ENCODE data around the gene POU6F1.
"Not testable (repeated sequence)": the region's sequence is repeated elsewhere in the genome, so short reads cannot be mapped to it uniquely, and the experiment has no call there.

Gene POU6F1

DNA sequence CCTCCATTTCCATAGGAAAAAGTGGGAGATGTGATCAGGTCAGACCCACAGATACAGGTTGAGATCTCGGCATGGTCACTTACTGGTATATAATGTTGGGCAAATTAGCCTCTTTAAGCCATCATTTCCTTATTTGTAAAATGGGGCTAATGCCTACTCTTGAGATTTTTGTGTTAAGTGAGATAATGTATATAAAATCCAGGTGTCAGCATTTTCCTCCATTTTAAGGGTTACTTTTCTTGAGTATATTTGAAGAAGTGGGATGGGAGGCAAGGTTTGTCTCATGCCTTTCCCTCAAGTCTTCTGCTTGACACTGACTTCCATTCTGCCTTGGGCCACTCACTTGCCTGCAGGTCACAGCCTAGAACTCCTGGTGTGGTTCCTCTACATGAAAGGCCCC is 10.1 kb upstream of the POU6F1 start:
- DNase-seq, result no peak

DNA sequence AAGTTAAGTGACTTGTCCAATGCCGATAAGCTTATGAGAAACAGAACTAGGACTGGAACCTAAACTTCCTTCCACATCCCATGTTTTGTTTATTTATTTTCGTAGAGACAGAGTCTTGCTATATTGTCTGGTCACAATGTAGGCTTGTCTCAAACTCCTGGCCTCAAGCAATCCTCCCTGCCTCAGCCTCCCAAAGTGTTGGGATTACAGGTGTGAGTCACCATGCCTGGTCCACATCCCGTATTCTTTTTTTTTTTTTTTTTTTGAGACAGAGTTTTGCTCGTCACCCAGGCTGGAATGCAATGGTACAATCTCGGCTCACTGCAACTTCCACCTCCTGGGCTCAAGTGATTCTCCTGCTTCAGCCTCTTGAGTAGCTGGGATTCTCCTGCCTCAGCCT is 9.2 kb upstream of the POU6F1 start:
- not testable (repeated sequence) for DNase-seq

DNA sequence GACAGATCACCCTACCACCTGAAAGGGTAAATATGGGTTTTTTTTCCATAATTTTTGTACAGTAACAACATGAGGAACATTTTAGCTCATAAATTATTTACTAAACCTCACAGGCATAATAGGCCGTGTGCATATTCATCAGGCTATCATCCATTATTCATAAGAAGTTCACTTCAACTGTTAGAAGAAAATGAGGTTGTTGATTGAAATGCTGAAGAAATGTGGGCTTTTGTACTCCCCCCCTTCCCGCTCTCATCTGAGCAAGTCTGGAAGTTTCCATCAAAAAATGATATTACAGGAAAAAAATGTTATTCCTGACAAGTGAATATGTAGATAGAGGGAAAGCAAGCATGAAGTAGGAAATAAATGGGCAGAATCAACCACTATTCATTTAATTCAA is 7.9 kb upstream of the POU6F1 start:
- DNase-seq, result no peak

DNA sequence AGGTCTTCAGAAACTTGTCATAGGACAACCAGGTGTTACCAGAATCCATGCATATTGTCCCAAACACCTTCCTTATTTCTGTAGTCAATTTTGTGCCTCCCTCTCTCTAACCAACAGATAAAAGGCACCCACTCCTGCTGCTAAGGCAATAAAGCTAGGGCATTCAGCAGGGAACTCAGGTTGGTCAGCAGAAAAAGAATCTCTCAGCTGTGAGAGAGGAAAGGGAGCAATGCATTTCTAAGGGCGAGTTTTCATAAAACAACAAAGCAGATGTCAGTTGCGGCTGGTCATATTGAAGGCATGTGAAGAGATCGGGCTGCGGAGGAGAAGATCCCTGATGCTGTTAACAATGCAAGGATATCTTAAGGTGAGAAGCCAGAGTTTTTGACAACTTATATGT is 7.4 kb upstream of the POU6F1 start:
- no peak for DNase-seq

DNA sequence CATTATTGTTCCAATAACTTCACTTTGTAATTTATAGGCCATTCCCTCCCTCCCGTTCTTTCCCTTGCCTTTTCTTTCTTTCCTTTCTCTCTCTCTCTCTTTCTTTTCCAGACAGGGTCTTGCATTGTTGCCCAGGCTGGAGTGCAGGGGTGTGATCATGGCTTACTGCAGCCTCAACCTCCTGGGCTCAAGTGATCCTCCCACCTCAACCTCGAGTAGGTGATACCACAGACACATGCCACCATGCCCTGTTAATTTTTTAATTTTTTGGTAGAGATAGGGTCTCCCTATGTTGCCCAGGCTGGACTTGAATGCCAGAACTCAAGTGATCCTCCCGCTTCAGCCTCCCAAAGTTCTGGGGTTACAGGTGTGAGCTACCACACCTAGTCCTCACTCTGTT is 6.8 kb upstream of the POU6F1 start:
- no peak for DNase-seq

DNA sequence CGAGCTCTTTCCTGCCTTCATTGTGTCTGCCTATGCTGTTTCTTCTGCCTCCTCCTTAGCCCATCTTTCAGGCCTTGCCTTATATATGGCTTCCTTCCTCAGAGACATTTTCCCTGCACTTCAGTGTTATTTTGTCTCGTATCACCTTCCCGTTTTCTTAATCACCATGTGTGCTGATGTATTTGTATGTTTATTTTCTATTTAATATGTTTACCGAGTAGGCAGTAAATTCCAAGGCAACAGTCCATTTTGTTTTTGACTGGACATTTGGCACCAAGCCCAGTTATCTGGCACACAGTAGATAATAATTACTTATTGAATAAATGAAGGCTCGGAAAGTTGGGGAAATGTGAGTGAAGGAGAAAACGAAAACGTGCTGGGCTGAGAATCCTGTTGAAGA is 4.6 kb upstream of the POU6F1 start:
- DNase-seq, result no peak

DNA sequence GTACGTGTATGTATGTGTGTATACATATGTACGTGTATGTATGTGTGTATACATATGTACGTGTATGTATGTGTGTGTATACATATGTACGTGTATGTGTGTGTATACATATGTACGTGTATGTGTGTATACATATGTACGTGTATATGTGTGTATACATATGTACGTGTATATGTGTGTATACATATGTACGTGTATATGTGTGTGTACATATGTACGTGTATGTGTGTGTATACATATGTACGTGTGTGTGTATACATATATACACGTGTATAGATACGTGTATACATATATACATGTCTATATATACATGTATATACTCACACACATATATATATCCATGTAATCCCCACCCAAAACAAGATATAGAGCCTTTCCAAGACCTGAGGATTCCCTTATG is 2.0 kb upstream of the POU6F1 start:
- DNase-seq, result not testable (repeated sequence)

DNA sequence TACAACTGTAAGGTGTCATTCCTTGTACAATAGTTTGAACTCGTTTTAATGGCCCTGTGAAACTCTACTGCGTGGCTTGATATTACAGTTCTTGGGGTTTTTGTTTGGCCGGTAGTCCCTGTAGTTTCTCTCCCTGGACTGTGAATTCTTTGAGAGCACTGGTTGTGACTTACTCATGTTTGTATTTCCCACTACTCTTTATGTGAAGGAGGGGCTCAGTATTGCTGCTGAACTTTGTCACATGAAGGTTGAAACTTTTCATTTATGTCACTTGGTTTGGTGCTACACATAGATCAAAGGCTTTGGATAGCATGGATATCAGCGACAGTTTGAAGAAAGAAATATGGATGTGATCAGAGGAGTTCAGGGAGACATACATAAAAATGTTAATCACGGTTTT is 1.5 kb upstream of the POU6F1 start:
- no peak for DNase-seq

DNA sequence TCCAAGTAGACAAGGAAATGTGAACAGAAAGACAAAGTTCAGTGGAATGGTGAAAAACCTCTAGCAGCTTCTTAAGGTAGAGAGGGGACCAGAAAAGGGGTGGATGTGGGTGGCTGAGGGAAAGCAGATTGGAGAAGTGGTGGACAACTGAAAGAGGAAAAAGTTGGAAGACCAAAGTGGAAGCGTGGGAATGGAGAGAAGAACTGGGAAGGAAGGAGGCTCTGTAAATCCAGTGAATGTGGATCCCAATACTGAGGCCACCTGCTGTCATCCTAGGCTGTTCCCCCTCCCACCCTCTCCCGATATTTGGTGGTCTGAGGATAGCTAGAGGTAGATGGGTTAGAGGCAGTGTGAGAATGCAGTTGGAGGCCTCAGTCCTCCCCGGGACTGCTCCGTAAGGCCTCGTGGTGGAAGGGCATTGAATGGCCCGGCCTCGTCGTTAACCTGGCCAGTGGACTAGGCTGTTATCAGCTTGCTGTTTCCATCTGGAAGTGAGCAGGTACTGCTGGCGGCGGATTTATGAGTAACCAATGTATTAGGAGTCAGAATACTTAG is 822 bp upstream of the POU6F1 start:
- no peak for DNase-seq

DNA sequence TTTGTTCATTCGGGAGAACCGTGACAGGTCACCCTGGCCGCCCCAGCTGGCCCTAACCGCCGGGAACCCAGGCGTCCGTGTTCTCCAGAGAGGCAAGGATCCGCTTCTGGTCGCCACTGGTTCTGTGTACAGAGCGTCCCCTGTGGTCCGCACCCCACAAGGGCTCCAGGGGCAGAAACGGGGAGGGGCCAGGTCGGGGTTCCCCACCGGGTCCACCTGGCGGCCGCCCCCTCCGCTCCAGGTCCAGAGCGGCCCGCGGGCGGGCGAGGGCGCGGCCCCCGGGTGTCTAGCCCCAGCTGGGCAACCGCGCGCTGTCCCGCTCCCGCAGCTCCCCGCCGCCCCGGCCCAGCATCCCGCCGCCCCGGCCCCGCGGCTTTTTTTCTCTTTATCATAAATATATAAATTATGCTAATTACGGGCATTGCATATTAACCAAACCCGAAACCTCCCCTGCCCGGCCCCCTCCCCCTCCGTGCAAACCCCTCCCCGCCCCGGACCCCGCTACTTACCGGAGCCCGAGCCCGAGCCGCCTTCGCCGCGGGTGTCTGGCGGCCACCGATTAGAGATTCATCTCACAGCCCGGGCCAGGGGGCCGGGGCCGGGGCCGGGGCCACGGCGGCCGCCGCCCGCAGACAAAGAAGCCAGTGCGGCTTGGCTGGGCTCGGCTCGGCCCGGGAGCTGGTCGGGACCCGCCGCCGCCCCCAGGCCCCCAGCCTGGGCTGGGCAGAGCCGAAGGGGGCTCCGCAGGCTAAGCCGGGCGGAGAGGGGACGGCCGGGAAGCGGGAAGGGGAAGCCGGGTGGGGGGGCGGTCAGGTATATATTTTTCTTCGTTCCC is 512 bp downstream of the POU6F1 start:
- DNase-seq, result peak; percentile 39

DNA sequence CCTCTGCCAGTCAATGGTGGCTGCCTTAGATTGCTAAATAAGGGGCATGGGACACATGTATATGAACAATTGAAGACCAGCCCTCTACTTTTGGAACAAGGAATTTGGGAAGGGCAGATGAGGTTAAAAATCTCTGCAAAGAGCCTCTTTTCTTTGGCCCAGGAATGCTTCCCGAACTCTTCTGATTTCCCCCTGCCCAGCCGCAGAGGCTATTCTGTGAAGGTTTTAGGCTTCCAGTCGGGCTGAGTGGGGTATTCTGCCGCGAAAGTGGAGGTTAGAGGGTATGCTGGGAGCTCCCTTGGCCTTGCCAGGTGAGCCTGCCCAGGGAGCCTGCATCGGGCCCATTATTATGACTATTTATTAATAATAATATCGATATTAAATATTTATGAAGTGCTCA is 1.2 kb downstream of the POU6F1 start:
- DNase-seq, result no peak

DNA sequence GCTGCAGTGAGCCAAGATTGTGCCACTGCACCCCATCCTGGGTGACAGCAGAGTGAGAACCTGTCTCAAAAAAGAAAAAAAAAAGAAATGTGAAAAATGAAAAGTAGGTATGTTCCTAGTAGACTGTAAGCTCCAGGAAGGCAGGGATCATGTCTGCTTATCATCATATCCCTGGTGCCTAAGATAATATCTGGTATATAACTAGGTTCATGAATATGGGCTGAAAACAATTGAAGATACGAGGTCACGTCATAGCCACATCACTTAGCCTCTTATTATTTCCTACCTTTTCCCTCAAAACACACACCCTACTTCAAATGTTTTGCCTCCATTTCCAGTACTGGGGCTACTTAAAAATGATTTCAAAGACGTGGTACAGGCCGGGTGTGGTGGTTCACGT is 3.0 kb downstream of the POU6F1 start:
- no peak for DNase-seq

DNA sequence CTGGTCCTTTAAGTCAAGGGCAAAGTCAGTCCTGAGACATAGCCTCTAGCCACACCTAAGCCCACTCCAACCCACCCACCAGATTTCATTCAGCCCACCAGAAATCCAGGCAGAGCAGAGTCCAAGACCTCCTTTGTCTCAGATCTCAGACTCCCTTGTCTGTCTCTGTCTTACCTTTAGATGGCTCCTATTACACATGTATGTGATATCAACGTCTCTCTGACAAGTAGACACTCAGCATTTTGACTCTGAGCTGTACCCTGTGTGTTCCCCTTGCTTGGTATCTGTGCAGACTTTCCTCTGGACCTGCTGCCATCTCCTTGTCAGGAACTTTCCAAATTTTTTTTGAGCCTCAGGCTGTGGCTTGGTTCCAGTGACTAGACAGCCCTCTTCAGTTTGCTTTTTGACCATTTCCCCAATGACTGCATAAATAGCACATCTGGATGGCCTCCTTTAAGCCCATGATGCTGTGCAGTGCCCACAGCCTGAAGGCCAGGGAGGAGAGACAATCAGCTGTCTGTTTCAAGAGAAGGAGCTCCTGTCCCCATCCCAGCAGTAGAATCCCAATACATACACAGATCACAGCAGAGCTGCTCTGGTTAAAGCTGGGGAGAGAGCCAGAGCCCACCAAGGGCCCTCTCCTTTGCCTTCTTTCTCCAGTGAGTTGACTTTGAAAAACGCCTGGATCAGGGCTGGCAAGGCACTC is 7.0 kb downstream of the POU6F1 start:
- DNase-seq, result no peak

DNA sequence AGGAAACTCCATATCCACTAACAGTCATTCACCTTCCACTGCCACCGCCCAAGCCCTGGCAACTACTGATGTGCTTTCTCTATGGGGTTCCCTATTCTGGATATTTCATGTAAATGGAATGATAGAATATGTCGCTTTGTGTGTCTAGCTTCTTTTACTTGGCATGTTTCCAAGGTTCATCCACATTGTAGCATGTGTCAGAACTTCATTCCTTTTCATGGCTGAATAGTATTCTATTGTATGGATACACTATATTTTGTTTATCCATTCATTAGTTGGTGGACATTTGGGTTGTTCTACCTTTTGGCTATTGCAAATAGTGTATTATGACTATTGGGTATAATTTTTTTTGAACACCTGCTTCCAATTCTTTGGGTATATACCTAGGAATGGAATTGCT is 8.6 kb downstream of the POU6F1 start:
- no peak for DNase-seq

DNA sequence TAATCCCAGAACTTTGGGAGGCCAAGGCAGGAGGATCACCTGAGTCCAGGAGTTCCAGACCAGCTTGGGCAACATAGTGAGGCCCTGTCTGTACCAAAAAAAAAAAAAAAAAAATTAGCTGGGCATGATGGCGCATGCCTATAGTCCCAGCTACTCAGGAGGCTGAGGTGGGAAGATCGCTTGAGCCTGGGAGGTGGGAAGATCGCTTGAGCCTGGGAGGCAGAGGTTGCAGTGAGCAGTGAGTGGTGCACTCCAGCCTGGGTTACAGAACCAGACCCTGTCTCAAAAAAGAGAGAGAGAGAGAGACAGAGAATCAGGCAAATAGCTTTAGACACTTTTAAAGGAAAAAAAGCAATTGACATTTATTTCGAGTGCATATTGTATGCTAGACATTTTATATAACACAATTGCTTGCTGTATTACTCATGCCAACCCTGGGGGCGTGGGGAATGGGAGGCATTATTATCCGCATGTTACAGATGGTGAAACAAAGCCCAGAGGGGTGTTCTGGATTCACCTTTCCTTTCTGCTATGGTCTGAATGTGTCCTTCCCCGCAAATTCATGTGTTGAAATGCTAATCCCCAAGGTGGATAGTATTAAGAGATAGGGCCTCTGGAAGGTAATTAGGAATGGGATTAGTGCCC is 9.7 kb downstream of the POU6F1 start:
- no peak for DNase-seq

DNA sequence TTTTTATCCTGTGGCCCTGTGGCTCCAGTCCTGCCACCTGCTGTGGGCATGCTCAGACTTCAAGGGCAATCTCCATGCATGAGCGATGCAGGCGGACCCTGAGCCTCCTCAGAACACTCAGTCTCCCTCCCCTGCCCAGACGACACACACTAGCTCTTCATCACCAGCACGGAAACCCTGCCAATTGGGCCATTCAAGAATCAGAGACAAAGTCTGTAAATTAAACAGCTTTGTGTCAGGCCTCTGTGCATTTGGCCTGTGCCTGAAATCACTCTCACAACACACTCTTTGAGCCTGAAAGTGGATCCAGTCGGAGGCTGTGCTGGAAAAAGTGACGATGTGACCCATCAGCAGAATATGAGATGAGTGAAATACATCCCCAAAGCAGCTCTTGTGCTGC is 12.5 kb downstream of the POU6F1 start:
- no peak for DNase-seq

DNA sequence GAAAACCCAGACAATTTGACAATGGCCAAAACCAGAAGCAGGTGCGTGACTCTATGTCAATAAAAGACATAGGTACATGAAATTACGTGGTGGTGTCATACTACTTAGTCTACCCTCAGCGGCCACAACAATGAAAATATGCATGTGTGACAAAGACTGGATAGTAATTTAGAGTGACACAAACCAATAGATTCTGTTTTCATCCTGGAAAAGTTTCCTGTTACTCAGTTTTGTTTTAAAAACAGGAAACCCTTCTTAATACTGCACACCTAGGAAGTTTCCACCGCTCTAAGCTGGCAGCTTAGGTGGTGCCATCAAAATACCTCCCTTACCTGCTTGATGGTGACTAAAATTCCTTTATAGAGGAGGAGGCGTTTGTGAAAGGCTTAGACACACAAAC is 15.1 kb downstream of the POU6F1 start:
- peak; percentile 37 for DNase-seq

DNA sequence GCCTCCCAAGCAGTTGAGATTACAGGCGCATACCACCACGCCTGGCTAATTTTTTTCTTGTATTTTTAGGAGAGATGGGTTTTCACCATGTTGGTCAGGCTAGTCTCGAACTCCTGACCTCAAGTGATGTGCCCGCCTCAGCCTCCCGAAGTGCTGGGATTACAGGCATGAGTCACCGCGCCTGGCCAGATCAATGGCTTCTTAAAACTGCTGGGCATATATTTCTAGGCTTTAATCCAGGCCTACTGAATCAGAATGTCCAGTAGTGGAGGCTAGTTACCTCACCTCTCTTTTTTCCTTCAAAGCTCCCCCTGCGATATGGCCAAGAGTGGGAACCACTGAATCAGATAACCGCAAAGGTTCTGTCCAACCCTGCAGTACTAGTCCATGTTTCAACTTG is 17.1 kb downstream of the POU6F1 start:
- no peak for DNase-seq

DNA sequence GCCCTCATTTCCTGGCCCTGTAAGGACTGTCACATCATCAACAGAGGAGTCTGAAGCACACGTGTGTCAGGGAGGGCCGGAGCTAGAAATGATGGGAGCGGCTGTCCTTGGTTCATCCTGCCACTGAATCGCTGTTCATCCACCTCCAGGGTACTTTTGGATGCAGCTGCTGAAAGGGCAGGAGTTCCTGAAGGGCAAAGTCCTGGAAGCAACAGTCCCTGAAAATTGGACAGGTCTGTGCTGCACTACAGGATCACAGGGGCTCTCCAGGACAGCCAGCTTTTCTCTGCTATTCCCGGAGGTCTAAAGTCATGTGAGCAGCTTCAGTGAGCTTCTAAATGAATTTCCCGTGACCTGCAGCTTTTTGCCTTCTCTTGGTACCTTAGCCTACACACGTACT is 17.7 kb downstream of the POU6F1 start:
- DNase-seq, result no peak

DNA sequence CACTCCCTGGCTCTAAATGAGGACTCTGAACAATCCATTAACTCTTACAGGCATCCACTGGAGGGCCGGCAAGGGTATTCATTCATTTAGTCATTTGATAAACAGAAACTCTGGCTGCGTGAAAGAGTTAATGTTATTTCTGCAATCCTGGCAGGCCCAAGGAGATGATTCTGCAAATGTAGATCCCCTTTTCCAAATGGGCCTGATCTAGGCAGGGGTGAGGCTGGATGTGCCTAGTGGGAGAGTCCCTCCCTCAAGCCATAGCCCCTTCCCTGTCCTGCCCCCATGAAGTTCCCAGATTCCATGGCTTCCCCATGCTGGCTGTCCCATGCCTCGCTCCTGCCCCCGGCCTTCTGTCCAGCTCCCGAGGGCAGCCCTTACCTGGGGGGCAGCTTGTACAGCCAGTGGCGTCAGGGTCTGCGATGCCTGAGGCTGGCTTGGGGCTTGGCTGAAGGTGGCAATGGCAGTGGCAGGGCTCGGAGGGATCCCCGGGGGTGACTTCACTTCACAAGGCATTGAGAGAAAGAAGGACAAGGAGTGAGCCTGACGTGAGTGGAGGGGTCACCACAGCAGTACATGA is 18.4 kb downstream of the POU6F1 start:
- no peak for DNase-seq

DNA sequence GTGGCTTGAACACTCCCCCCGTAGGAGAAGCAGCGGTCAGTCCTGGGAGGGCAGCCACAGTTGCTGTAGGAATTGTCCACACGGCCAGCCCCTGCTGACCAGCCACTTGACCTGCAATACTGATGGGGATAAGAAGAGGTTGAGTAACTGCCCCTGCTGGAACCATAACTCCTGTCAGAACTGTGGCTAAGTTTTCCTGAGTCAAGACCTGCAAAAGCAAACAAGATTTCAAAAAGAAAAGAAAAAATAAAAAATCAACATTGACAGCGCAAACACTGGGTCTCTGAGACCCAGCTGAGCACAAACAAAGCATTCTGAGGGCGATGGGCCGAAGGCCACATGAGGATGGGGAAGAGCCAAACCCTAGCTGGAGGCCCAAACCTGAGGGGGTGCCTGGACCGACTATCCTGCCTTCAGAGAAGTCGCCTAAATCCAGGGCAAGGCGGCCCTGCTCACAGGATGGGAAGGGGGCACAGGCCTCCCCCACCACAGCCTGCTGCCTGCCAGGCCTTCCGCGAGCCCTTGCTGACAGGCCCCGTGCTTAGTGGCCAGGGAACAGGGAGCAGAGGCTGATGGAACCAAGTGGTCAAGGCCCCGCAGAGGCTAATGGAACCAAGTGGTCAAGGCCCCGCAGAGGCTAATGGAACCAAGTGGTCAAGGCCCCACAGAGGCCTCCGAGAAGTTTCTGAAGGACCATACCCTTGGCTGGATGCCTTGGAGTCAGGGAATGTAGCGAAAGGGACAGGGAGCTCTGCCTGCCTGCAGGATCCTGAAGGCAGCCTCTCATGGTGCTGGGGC is 19.1 kb downstream of the POU6F1 start:
- no peak for DNase-seq

Measured in central memory CD4-positive, alpha-beta T cell (primary cell).